OCI-LY3 (cell line): ENCODE data around the gene NBEA.

Experiments used
- H2AFZ ChIP-seq: fragments of 200-600, 300-600 bp; shearing (Covaris generic); 2 replicates; pipeline ENCODE4 v1.6.0; 2014; ENCODE audit warnings: antibody characterized with exemption, low read depth, low read length
- H3K27ac ChIP-seq: fragments of 200-600, 300-600 bp; sonication (generic); 2 replicates; pipeline ENCODE4 v1.5.1; 2014; ENCODE audit warnings: mild to moderate bottlenecking, low read length, moderate library complexity, mixed read lengths
- H3K27me3 ChIP-seq: fragments of 200-600, 300-600 bp; sonication (generic); 2 replicates; pipeline ENCODE4 v1.6.1; 2014; ENCODE audit warnings: low read depth, low read length, mixed read lengths
- H3K36me3 ChIP-seq: fragments of 200-600, 300-600 bp; sonication (generic); replicated peaks from 2 replicates; pipeline ENCODE3; 2014; ENCODE audit warnings: low read depth, low read length, mixed read lengths
- H3K4me1 ChIP-seq: fragments of 300-600, 200-600 bp; sonication (generic); 2 replicates; pipeline ENCODE4 v1.6.1; 2014; ENCODE audit warnings: low read length, mixed read lengths
- H3K4me2 ChIP-seq: fragments of 200-600, 300-600 bp; sonication (generic); 2 replicates; pipeline ENCODE4 v1.6.1; 2014; ENCODE audit warnings: low read length, mixed read lengths
- H3K4me3 ChIP-seq: fragments of 300-600, 200-600 bp; sonication (generic); 2 replicates; pipeline ENCODE4 v1.5.1; 2014; ENCODE audit warnings: antibody characterized with exemption, mild to moderate bottlenecking, low read length, moderate library complexity
- H3K79me2 ChIP-seq: fragments of 300-600, 200-600 bp; shearing (Covaris generic); 2 replicates; pipeline ENCODE4 v1.6.1; 2014; ENCODE audit warnings: mild to moderate bottlenecking, low read length, mixed read lengths
- H3K9ac ChIP-seq: fragments of 300-600, 200-600 bp; shearing (Covaris generic); 2 replicates; pipeline ENCODE4 v1.6.0; 2014; ENCODE audit warnings: mild to moderate bottlenecking, low read length, moderate library complexity
- H3K9me3 ChIP-seq: fragments of 200-600, 300-600 bp; shearing (Covaris generic); 2 replicates; pipeline ENCODE4 v1.6.1; 2014; ENCODE audit warnings: low read length, mixed read lengths; ENCODE audit not compliant: insufficient read depth
- H4K20me1 ChIP-seq: fragments of 200-600, 300-600 bp; sonication (generic); 2 replicates; pipeline ENCODE4 v1.6.1; 2016; ENCODE audit warnings: low read length, mixed read lengths; ENCODE audit not compliant: insufficient read depth
- EZH2phosphoT487 ChIP-seq: fragments of 200-600 bp; shearing (Covaris generic); IDR thresholded peaks from 2 replicates; pipeline ENCODE4 v1.6.1; 2018; ENCODE audit warnings: antibody characterized with exemption, mixed run types, low read depth
- TF ChIP-seq, protein P1 (sequence below): fragments of 200-600, 300-600 bp; sonication (generic); IDR thresholded peaks from 2 replicates; pipeline ENCODE4 v1.5.1; 2014; ENCODE audit warnings: antibody characterized with exemption, low read length, low read depth

The NBEA gene

DNA sequence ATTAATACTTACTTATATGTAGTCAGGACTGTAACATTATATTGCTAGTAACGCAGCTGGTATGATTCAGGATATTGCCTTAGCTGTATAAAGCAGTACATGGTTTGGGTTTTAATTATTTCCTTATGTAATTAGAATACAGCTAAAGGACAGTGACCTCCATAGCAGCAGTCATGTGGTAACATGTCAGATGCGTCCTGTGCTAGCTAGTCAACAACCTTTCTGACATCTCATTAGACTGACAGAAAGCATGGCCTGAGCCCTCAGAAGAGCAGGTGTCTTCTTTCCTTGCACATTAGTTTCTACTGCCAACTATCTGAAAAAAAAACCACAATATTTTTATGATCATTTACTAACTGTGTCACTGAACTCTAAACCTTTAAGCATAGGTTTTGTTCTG lies 412.2 kb downstream of the NBEA start:
- H3K4me2 ChIP-seq = no peak overlapping the region
- no peaks in the 10 kb centered on the region for H3K27me3 ChIP-seq
- no peak overlapping the region for H3K9ac ChIP-seq
- no peak for TF ChIP-seq EZH2phosphoT487
- TF ChIP-seq, protein P1, sequence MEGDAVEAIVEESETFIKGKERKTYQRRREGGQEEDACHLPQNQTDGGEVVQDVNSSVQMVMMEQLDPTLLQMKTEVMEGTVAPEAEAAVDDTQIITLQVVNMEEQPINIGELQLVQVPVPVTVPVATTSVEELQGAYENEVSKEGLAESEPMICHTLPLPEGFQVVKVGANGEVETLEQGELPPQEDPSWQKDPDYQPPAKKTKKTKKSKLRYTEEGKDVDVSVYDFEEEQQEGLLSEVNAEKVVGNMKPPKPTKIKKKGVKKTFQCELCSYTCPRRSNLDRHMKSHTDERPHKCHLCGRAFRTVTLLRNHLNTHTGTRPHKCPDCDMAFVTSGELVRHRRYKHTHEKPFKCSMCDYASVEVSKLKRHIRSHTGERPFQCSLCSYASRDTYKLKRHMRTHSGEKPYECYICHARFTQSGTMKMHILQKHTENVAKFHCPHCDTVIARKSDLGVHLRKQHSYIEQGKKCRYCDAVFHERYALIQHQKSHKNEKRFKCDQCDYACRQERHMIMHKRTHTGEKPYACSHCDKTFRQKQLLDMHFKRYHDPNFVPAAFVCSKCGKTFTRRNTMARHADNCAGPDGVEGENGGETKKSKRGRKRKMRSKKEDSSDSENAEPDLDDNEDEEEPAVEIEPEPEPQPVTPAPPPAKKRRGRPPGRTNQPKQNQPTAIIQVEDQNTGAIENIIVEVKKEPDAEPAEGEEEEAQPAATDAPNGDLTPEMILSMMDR = no peak
- no peak overlapping the region for H3K4me3 ChIP-seq
- no peaks in the 10 kb centered on the region for H4K20me1 ChIP-seq
- H2AFZ ChIP-seq = no peak overlapping the region
- no peak overlapping the region for H3K27ac ChIP-seq
- no peaks in the 10 kb centered on the region for H3K79me2 ChIP-seq
- H3K9me3 ChIP-seq = no peaks in the 10 kb centered on the region
- no peaks in the 10 kb centered on the region for H3K36me3 ChIP-seq
- H3K4me1 ChIP-seq = peaks cover 9% of the 10 kb centered on the region

DNA sequence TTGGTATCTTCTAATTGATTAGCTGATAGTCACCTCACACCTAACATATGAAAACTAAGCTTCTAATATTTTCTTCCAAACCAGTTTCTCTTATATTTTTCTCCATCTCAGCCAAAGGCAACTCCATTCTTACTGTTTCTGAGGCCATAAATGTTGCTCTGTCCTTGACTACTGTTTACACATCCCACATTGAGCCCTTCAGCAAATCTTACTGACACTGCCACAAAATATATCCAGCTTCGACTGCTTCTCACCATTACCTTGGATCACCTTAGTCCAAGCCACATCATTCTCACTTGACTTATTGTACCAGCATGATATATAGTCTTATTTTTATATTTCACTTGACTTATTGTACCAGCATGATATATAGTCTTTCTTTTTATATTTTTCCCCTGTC lies 412.8 kb downstream of the NBEA start:
- H2AFZ ChIP-seq = no peak overlapping the region
- no peaks in the 10 kb centered on the region for H3K36me3 ChIP-seq
- no peak overlapping the region for H3K4me3 ChIP-seq
- no peak overlapping the region for H3K27ac ChIP-seq
- TF ChIP-seq, protein P1 = no peak
- no peak for TF ChIP-seq EZH2phosphoT487
- H3K4me2 ChIP-seq = no peak overlapping the region
- H3K4me1 ChIP-seq = peaks cover 3% of the 10 kb centered on the region
- H3K27me3 ChIP-seq = no peaks in the 10 kb centered on the region
- H3K79me2 ChIP-seq = no peaks in the 10 kb centered on the region
- H3K9ac ChIP-seq = no peak overlapping the region
- no peaks in the 10 kb centered on the region for H3K9me3 ChIP-seq
- no peaks in the 10 kb centered on the region for H4K20me1 ChIP-seq

- Histone ChIP-seq H3K36me3 (no peaks in the 10 kb centered on the region), H3K9ac (no peak overlapping the region), H3K79me2 (no peaks in the 10 kb centered on the region), H3K4me3 (no peak overlapping the region), H2AFZ (no peak overlapping the region), H3K4me1 (no peaks in the 10 kb centered on the region), H3K9me3 (no peaks in the 10 kb centered on the region), H3K27ac (no peak overlapping the region), H3K27me3 (no peaks in the 10 kb centered on the region), H4K20me1 (no peaks in the 10 kb centered on the region), H3K4me2 (no peak overlapping the region)
- no peak for TF ChIP-seq EZH2phosphoT487
- TF ChIP-seq, protein P1 = no peak
Measured at GRCh38 chr13:35356572-35356971, 414.5 kb downstream of the NBEA start.

- no peaks in the 10 kb centered on the region for H3K27me3 ChIP-seq
- H3K9ac ChIP-seq = no peak overlapping the region
- no peak overlapping the region for H3K4me3 ChIP-seq
- H2AFZ ChIP-seq = no peak overlapping the region
- H3K36me3 ChIP-seq = peaks cover 3% of the 10 kb centered on the region
- H3K79me2 ChIP-seq = no peaks in the 10 kb centered on the region
- H3K9me3 ChIP-seq = peaks cover 7% of the 10 kb centered on the region
- H4K20me1 ChIP-seq = no peaks in the 10 kb centered on the region
- TF ChIP-seq, protein P1 = no peak
- TF ChIP-seq EZH2phosphoT487 = no peak
- H3K4me1 ChIP-seq = peaks cover 7% of the 10 kb centered on the region
- H3K27ac ChIP-seq = no peak overlapping the region
- H3K4me2 ChIP-seq = no peak overlapping the region
Measured at GRCh38 chr13:35365883-35366282, 423.8 kb downstream of the NBEA start.
